Activated T-helper 2 cell treated with anti-CD3 and anti-CD28 coated beads, Interferon-gamma antibody, Interleukin-2, Interleukin-4, amounts not matched to agents 10 μg/mL and 5 μg/mL and 100 μg/mL, durations not matched to agents 14 hours and 24 hours and 36 hours (primary cell): Measurements from ENCODE around the gene IQGAP2. TPM values are rescaled to one million over a fixed set of nuclear protein-coding genes. Genes with fewer than 3 reads are reported as not detected.

Experiments
- DNase-seq: peaks from one replicate; pipeline ENCODE4 v3.0.0; 2021; ENCODE audit warnings: low spot score
- H3K27ac Mint-ChIP-seq: one replicate; pipeline ENCODE4 v1.8.0; 2021; ENCODE audit warnings: mixed read lengths
- H3K27me3 Mint-ChIP-seq: one replicate; pipeline ENCODE4 v1.8.0; 2021; ENCODE audit warnings: low read depth, mixed read lengths
- H3K36me3 Mint-ChIP-seq: one replicate; pipeline ENCODE4 v1.8.0; 2021; ENCODE audit warnings: low read depth, mixed read lengths
- H3K4me1 Mint-ChIP-seq: one replicate; pipeline ENCODE4 v1.8.0; 2021; ENCODE audit warnings: low read depth, mixed read lengths
- H3K4me3 Mint-ChIP-seq: one replicate; pipeline ENCODE4 v1.8.0; 2021; ENCODE audit warnings: low read depth, mild to moderate bottlenecking, moderate library complexity, mixed read lengths
- H3K9me3 Mint-ChIP-seq: one replicate; pipeline ENCODE4 v1.8.0; 2021; ENCODE audit warnings: mixed read lengths
- intact Hi-C: fragments of 100-400 bp; cut with micrococcal nuclease; formaldehyde crosslinking; loops from one replicate; pipeline ENCODE4 v1.15.1; 2023
- total RNA-seq: library from RNA; stranded (reverse); gene quantifications from 2 replicates; pipeline ENCODE4 v1.2.3, GENCODE V29; 2022

The IQGAP2 gene
- total RNA-seq, 1 donor from 2014 or later = 28.3 TPM

DNA sequence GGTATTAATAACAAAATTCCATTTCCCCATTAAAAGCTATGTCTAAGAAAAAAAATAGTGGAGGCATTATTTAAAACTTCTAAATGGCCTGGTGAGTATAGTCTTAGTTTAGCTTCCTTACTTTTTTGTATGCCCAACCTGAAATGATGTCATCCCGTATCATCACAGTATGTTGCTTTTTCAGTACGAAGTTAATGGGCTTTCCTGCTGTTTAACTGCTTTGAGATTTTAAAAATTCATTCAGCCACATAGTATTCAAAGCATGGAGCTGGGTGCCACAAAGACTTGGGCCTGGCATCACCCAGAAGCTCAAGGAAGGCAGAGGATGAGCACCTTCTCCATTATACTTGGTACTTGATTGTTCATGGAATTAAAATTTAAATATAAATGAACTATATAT lies 212.7 kb downstream of the IQGAP2 start:
- intact Hi-C loops = no loop called here
- H3K36me3 Mint-ChIP-seq = peaks cover 26% of the 10 kb centered on the region
- H3K9me3 Mint-ChIP-seq = no peaks in the 10 kb centered on the region
- H3K27ac Mint-ChIP-seq = no peak overlapping the region
- H3K4me3 Mint-ChIP-seq = no peak overlapping the region
- peaks cover 2% of the 10 kb centered on the region for H3K4me1 Mint-ChIP-seq
- no peaks in the 10 kb centered on the region for H3K27me3 Mint-ChIP-seq
- no peak for DNase-seq

DNA sequence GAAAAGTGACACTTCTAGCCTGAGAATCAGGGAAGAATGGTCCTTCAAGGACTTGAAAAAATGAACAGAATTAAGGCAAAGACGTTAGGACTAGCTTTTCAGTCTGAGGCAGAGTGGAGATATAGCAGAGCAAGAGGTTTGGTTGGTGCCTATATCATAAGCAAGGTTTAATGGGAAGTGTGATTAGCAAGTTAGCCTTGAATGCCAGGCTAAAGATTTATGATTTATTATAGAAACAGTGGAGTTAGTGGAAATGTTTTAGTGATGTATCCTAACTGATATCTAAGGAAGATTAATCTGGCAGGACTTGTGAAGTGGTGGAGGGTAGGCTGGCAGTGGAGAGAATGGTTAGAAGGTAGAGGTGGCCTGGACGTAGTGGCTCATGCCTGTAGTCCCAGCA lies 213.1 kb downstream of the IQGAP2 start:
- Mint-ChIP-seq H3K36me3 (peaks cover 26% of the 10 kb centered on the region), H3K4me3 (no peak overlapping the region), H3K27ac (no peak overlapping the region), H3K9me3 (no peaks in the 10 kb centered on the region), H3K27me3 (no peaks in the 10 kb centered on the region), H3K4me1 (peaks cover 2% of the 10 kb centered on the region)
- intact Hi-C loops = no loop called here
- DNase-seq = no peak

DNA sequence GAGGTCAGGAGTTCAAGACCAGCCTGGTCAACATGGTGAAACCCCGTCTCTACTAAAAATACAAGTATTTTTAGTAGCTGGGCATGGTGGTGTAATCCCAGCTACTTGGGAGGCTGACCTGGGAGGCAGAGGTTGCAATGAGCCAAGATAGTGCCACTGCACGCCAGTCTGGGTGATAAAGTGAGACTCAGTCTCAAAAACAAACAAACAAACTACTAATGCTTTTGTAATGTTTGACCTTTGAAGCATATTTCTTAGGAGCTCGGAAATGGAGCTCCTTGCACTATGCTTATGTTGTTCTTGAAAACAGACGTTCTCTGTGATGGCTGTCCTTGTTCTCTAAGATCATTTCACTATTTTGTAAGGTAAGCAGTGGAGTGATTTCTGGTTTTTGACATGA lies 214.1 kb downstream of the IQGAP2 start:
- H3K4me3 Mint-ChIP-seq = no peak overlapping the region
- intact Hi-C loops = no loop called here
- no peaks in the 10 kb centered on the region for H3K9me3 Mint-ChIP-seq
- no peak overlapping the region for H3K27ac Mint-ChIP-seq
- no peaks in the 10 kb centered on the region for H3K27me3 Mint-ChIP-seq
- H3K4me1 Mint-ChIP-seq = peaks cover 2% of the 10 kb centered on the region
- DNase-seq = no peak
- H3K36me3 Mint-ChIP-seq = peaks cover 18% of the 10 kb centered on the region

DNA sequence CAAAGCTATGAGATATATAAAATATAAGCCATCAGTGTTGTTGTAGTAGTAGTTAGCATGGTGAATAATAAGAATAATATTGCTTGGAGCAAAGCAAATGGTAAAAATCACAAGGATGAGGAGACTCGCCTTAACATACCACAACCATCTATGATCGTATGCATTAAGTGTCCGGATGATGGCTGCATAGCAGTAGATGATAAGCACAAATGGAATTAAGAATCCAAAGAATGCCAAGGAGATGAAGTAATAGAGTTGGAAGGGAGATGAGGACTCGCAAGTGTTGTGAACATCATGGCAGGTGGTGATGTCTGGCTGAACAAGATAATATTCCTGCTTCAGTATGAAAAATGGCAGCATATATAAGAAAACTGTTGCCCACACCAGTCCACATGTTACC lies 214.6 kb downstream of the IQGAP2 start:
- Mint-ChIP-seq H3K4me1 (peaks cover 2% of the 10 kb centered on the region), H3K27ac (no peak overlapping the region), H3K36me3 (peaks cover 18% of the 10 kb centered on the region), H3K27me3 (no peaks in the 10 kb centered on the region), H3K4me3 (no peak overlapping the region), H3K9me3 (no peaks in the 10 kb centered on the region)
- intact Hi-C loops = no loop called here
- DNase-seq = no peak

DNA sequence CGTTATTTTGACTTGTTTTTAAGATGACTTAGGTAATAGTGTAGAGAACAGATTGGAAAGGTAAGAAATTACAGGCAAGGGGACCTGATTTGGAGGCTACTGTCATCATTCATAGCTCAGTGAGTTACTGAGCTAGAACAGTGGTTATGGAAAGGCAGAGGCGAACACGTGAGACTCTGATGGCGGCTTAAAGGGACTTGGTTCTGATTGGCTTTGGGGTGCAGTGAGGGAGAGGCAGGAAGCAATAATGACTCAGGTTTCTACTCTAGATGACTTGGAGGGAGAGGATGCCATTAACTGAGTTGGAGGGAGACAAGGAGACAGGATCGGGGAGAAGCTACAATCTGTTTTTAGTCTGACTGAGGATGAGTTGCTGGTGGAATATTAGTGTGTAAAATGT lies 217.1 kb downstream of the IQGAP2 start:
- no peak overlapping the region for H3K27ac Mint-ChIP-seq
- intact Hi-C loops = no loop called here
- H3K9me3 Mint-ChIP-seq = no peaks in the 10 kb centered on the region
- no peaks in the 10 kb centered on the region for H3K27me3 Mint-ChIP-seq
- no peak for DNase-seq
- peaks cover 2% of the 10 kb centered on the region for H3K4me1 Mint-ChIP-seq
- H3K36me3 Mint-ChIP-seq = peaks cover 14% of the 10 kb centered on the region
- H3K4me3 Mint-ChIP-seq = no peak overlapping the region

DNA sequence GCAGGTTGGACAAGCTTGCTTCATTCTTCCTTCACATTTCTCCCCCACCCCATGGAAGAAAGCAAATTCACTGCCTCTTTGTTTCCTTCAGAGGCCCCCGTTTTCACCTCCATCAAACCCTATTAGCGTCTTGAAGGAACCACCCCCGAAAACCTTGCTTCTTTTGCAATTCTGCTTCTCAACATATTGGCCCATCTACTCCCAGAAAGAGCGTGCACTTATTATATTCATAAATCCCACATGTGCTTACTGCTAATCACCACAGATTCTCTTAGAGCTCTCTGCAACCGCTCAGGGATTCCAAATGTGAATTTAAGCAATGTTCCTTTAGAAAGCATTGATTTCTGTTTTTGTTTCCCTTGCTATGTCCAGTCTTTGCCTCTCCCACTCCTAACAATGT lies 219.0 kb downstream of the IQGAP2 start:
- DNase-seq = no peak

DNA sequence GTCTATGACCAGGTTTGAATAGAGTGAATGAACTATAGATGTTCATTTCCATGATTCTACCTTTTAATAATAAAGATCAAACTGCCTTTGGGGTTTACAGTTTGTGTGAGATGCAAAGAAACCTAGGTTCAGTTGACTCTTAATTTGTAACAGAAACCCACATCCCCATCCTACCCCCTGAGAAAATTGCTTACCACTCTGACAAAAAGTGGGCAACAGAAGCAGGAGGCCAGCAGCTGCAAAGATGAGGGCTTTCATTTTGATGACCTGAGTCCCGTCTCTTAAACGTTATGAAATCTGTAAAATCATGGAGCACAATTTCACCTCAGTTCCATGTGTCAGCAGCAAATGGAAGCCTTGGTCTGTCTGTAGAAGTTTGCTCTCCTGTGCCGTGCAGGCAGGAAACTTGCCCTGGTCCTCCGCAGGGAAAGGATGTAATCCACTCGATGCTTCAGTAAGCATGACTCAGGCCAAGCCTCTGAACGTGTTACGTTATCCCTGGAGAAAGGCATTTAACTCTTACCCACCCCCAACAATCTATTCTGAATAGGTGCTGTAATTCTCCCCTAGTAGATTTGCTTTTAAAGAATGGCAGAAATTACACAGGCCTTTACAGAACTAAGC lies 220.0 kb downstream of the IQGAP2 start, which contains the start of gene F2RL2:
F2RL2 (minus strand) TSS at position 431 of the 624 bp plus-strand sequence; CDS start at position 258, 173 bp downstream.
- H3K27ac Mint-ChIP-seq = no peak within 1 kb of the TSS
- H3K4me1 Mint-ChIP-seq = peaks cover 9% of the 10 kb centered on the region
- H3K4me3 Mint-ChIP-seq = no peak within 1 kb of the TSS
- no peak for DNase-seq
- no peaks in the 10 kb centered on the region for H3K9me3 Mint-ChIP-seq
- intact Hi-C loops = no loop called here
- peaks cover 16% of the 10 kb centered on the region for H3K36me3 Mint-ChIP-seq
- no peaks in the 10 kb centered on the region for H3K27me3 Mint-ChIP-seq

More for the DNA sequence above, 219.0 kb downstream of the IQGAP2 start:
- Mint-ChIP-seq H3K27ac (no peak overlapping the region), H3K4me1 (peaks cover 9% of the 10 kb centered on the region), H3K27me3 (no peaks in the 10 kb centered on the region), H3K9me3 (no peaks in the 10 kb centered on the region), H3K4me3 (no peak overlapping the region), H3K36me3 (peaks cover 19% of the 10 kb centered on the region)
- intact Hi-C loops = no loop called here

DNA sequence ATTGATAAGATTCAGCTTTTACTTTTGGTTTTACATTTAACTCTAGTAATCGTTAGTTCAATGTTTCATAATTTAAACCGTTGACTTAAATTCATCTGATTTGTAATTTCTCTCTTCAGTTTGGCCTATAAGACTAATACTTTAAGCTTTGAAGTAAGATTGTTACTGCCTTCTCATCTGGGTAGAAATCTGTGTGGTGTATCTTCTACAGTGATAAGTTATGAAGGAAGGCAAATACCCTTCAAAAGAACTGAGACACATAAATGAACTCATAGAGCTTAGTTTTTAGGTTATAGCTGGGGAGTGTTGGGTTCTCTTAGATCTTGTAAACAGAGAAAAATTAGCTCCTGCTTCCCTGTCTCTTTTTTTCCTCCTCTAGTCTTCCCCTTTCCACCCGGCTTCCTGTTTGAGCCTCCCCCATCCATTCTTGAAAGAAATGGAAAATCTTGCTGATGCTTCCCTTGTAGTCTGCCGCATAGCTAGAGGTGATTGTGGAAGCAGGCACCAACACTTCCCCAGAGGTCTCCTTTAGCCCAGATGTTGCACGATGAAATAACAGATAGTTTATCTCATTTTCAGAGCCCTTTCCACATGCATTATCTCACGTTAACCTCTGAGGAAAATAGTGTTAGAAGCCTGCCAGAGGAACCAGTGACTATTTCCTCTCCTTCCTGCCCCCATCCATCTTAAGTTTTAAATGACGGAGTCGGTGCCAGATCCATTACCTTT lies 222.2 kb downstream of the IQGAP2 start:
- Mint-ChIP-seq H3K36me3 (peaks cover 24% of the 10 kb centered on the region), H3K4me1 (peaks cover 7% of the 10 kb centered on the region), H3K9me3 (no peaks in the 10 kb centered on the region), H3K4me3 (no peak overlapping the region), H3K27ac (no peak overlapping the region), H3K27me3 (no peaks in the 10 kb centered on the region)
- intact Hi-C loops = no loop called here
- no peak for DNase-seq

DNA sequence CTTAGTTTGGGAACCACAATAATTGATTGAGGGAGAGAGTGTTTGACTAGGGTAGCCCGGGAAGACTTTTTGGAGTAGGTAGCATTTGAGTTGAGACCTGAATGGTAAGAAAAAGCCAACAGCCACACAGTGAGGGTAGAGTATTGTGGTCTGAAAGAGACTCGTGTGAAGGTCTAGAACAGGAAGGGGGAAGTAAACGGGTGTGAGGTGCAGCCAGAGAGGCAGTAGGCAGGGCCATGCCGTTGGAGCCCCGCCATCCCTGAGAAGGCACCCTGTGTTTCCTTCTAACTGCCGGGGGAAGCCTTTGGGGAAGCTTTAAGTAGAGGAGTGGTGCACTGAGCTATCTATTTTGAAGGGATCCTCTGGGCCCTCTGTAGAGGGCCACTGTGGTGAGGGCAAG lies 223.7 kb downstream of the IQGAP2 start:
- Mint-ChIP-seq H3K27ac (no peak overlapping the region), H3K9me3 (no peaks in the 10 kb centered on the region), H3K4me1 (peaks cover 7% of the 10 kb centered on the region)

DNA sequence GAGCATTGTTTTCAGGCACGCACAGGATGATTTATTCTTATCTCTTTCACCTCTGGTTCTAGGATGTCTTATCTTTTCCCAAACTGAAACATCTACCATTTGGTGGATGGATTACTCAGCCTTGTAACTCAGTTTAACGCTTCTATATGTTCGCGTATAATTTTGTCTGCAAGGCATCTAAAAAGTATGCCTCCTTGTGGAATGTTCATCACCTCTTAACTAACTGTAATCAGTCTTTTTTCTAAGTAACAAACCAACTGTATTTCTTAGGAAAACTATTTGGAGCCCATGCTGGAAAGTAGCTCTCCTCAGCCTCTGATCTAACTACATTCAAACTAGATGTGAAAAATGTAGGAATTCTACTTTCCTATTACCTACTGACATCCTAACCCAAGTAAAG lies 231.6 kb downstream of the IQGAP2 start:
- Mint-ChIP-seq H3K27ac (no peak overlapping the region), H3K27me3 (no peaks in the 10 kb centered on the region), H3K4me1 (peaks cover 8% of the 10 kb centered on the region), H3K4me3 (no peak overlapping the region), H3K36me3 (peaks cover 48% of the 10 kb centered on the region), H3K9me3 (no peaks in the 10 kb centered on the region)
- intact Hi-C loops = no loop called here
- no peak for DNase-seq

More for the DNA sequence above, 223.7 kb downstream of the IQGAP2 start:
- intact Hi-C loops = no loop called here
- no peaks in the 10 kb centered on the region for H3K27me3 Mint-ChIP-seq
- DNase-seq = no peak
- H3K36me3 Mint-ChIP-seq = peaks cover 27% of the 10 kb centered on the region
- H3K4me3 Mint-ChIP-seq = no peak overlapping the region

DNA sequence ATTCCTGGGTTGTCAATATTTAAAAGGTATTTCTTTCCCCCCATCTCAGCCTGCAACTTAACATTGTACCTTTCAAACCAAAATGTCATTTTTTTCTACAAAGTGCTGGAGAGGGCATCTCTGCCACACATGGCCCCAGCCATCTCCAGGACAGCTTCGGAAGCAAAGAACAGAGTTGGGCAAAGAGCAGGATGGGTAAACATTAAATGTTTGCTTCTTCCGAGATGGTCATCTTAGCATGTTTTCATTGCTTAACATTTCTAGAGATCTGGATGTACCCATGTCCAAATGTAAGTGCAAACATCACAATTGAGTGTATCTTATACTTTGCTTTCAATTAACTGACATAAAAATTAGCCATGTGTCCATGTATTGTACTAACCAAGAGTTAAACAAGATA lies 234.4 kb downstream of the IQGAP2 start:
- Mint-ChIP-seq H3K4me1 (peaks cover 8% of the 10 kb centered on the region), H3K36me3 (peaks cover 52% of the 10 kb centered on the region), H3K4me3 (no peak overlapping the region), H3K27ac (no peak overlapping the region), H3K9me3 (no peaks in the 10 kb centered on the region), H3K27me3 (no peaks in the 10 kb centered on the region)
- DNase-seq = no peak
- intact Hi-C loops = no loop called here

DNA sequence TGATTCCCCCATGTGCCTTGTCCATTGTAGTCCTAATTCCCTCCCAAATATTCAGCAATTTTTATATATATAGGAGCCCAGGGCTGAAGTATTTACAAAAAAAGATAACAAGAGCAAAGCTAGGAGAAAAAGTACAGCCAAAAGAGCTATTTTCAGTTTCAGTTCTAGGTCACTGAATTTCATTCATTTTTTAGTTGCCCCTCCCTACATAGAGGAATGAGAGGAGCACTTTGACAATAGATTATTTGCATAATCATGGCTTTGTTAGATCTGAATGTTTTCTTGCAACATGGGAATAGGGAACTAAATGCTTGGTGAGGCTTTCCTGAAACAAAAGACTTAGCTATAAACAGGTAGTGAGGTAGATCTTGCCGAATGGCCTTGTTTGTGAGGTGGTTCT lies 235.4 kb downstream of the IQGAP2 start:
- Mint-ChIP-seq H3K27me3 (no peaks in the 10 kb centered on the region), H3K4me1 (peaks cover 8% of the 10 kb centered on the region), H3K9me3 (no peaks in the 10 kb centered on the region), H3K36me3 (peaks cover 57% of the 10 kb centered on the region), H3K27ac (no peak overlapping the region), H3K4me3 (no peak overlapping the region)
- intact Hi-C loops = no loop called here
- no peak for DNase-seq

DNA sequence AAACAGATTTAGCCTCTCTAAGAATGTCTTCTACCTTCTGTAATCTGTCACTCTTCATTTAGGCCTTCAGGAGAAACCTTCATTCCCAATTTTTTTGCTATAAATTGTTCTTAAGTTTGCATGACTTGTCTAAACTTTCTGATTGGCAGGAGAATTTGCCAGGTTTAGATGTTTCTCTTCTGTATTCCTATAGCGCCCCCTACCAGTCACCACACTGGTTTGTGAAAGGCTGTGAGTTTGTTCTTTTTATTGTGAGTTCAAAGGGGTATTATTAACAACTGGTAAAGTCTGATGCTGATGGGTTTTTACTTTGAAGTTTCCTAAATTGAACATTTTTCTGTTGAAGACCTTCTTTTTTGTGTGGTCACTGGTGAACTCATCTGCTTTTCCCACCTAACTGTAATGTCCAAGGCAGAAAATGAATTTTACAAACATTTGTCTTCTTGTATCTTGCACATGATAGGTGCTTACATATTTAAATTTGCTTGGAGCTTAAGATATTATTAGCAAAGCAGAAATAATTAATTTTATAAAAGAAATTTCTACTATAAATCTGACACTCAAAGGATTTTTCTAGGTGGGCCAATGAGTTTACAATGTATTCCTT lies 238.5 kb downstream of the IQGAP2 start:
- peak; percentile 37 for DNase-seq
- Mint-ChIP-seq H3K4me3 (no peak overlapping the region), H3K27me3 (no peaks in the 10 kb centered on the region), H3K9me3 (no peaks in the 10 kb centered on the region), H3K36me3 (peaks cover 60% of the 10 kb centered on the region), H3K4me1 (peaks cover 8% of the 10 kb centered on the region), H3K27ac (no peak overlapping the region)
- intact Hi-C loops = loop anchor here (1.0 to 5.0 kb wide), 3 partner anchors 40 to 304 kb away; partner anchors contain the start of gene IQGAP2
